Measurements from ENCODE around the gene LNP1. TPM values are rescaled to one million over a fixed set of nuclear protein-coding genes. Genes with fewer than 3 reads are reported as not detected.

The LNP1 gene, protein sequence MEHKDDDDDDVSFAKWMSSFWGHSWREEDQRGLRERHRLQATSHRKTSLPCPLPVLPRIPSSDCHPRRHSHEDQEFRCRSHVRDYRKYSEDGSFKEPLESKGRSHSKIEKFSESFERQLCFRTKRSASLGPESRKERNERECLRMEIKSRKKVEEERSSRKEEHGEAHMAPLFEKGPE
- 0.66 to 1.2 TPM (median 0.80 TPM) in 5 replicates for total RNA-seq (2022; extraction: Qiagen RNA extraction; ENCODE audit: low read depth)

DNA sequence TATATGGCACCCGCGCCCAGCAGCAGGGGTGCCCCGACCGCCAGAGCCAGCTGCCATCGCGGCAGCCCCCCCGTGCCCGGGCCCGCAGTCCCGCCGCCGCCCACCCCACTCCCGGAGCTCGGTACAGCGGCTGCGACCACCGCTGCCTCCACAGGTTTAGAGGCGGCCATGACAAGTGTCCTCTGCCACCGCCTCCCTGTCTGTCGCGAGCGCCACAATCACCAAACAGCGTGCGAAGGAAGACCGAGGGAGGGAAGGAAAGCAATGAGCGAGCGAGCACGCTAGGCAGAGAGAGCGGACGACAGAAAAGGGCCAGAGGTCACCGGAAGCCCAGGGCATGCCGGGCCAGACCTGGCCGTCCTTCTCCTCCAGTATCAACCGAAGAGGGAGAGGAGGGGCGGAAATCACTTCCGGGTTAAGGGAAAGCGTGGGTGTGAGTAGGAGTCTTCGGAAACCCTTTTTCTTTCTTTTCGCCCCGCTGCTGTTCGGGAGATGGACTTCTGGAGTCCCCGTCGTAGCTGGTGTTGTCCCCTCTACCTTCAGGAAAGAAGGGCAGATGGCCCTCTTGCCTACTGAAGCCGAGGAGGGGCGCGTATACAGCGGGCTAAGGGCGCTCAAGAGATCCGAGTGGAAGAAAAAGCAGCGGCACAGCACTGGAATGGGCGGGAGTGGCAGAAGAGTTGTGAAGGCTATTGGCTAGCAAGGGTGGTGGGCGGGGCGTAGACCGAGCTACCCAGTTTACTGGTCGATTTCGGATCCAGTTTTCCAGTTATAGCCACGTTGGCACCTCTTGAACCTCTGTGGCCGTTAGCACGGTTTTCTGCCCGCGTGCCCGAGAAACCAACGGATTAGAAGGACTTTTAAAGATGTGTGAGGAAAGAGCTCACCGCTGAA lies at the start of gene LNP1, which contains the start of gene TOMM70:
Gene LNP1 (plus strand): TSS at position 760 of the 894 bp plus-strand sequence. CDS start 28,191 bp downstream, outside the sequence.
Gene TOMM70 (minus strand): TSS at position 310 of the 894 bp plus-strand sequence. CDS start 140 bp downstream, at position 170.

DNA sequence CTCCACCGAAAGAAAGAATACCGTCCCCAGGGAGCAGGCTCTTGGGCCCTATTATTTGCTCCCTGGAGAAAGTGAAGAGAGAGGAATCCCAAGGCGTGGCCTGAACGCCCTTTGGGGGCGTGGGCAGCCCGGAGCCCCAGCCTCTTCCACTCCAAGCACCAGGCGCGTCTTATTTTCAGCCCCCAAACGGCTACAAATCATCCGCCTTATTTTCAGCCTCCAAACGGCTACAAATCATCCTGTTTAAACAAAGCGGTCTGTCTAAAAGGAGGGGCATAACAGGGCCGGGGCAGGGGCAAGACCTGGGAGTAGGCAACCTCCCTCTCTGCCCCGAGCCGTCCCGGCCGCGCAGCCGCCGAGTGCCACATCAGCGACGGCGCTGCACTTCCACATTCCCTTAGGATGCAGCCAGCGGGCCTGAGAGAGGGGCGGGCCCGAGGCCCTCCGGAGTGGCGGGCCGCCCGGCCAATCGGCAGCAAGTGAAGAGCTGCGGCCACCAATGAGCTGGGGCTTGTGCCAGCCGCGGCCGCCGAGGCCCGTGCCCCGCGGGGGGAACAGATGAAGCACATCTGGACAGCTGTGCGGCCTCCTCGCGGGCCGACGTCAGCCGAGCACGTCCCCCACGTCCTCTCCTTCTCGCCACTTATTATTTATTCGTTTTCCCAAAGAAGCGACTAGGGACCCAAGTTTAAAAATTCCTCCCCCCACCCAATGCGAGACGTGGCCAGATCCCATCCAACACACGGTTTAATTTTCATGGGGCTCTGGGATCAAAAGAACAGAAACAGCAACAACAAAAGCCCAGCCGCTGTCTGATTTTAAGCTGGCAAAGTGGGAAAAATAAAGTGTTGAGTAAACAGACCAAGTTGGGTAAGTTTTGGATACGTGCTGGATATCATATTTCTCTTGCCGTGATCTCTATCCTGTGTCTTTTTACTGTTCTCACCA lies 91.0 kb downstream of the LNP1 start, which contains the start of gene TMEM45A:
Gene TMEM45A (plus strand): TSS at position 561 of the 948 bp plus-strand sequence. CDS start 62,593 bp downstream, outside the sequence.

Other genes with a start within 250 kb of the LNP1 start
- 9.8 to 13.7 TPM (median 13.4 TPM) in 5 replicates for gene TBC1D23, start 140.5 kb upstream of the LNP1 start, total RNA-seq (2022; extraction: Qiagen RNA extraction; ENCODE audit: low read depth)
- 79.4 to 90.4 TPM (median 87.7 TPM) in 5 replicates for gene NIT2, start 66.8 kb upstream of the LNP1 start, total RNA-seq (2022; extraction: Qiagen RNA extraction; ENCODE audit: low read depth)
- 29.2 to 60.2 TPM (median 50.2 TPM) in 5 replicates for gene TOMM70, start 450 bp upstream of the LNP1 start, total RNA-seq (2022; extraction: Qiagen RNA extraction; ENCODE audit: low read depth)
- gene TMEM45A, start 91.1 kb downstream of the LNP1 start, total RNA-seq (2022; extraction: Qiagen RNA extraction; ENCODE audit: low read depth): 1.4 to 2.6 TPM (median 2.4 TPM) in 5 replicates
- not detected in 5 replicates for gene ADGRG7, start 208.1 kb downstream of the LNP1 start, total RNA-seq (2022; extraction: Qiagen RNA extraction; ENCODE audit: low read depth)

All from A549 treated with RU486 at 1 μM for 4 hours (cell line).